Stimulated activated naive CD8-positive, alpha-beta T cell treated with anti-CD3 and anti-CD28 coated beads, Interleukin-15, Interleukin-2, amounts not matched to agents 100 ng/mL and 50 ng/mL, for 24 hours (primary cell): Measurements from ENCODE around the gene EFCAB11.
"Not testable (repeated sequence)": the region's sequence is repeated elsewhere in the genome, so short reads cannot be mapped to it uniquely, and the experiment has no call there.

Experiments
- H3K27ac Mint-ChIP-seq: one replicate; pipeline ENCODE4 v1.8.0; 2021; ENCODE audit warnings: mild to moderate bottlenecking, mixed read lengths
- H3K27me3 Mint-ChIP-seq: one replicate; pipeline ENCODE4 v1.8.0; 2021; ENCODE audit warnings: mixed read lengths
- H3K36me3 Mint-ChIP-seq: one replicate; pipeline ENCODE4 v1.8.0; 2021; ENCODE audit warnings: low read depth, mixed read lengths
- H3K4me1 Mint-ChIP-seq: one replicate; pipeline ENCODE4 v1.8.0; 2021; ENCODE audit warnings: low read depth, mixed read lengths
- H3K4me3 Mint-ChIP-seq: one replicate; pipeline ENCODE4 v1.8.0; 2021; ENCODE audit warnings: mild to moderate bottlenecking, mixed read lengths
- H3K9me3 Mint-ChIP-seq: one replicate; pipeline ENCODE4 v1.8.0; 2021; ENCODE audit warnings: mixed read lengths

Gene EFCAB11

DNA sequence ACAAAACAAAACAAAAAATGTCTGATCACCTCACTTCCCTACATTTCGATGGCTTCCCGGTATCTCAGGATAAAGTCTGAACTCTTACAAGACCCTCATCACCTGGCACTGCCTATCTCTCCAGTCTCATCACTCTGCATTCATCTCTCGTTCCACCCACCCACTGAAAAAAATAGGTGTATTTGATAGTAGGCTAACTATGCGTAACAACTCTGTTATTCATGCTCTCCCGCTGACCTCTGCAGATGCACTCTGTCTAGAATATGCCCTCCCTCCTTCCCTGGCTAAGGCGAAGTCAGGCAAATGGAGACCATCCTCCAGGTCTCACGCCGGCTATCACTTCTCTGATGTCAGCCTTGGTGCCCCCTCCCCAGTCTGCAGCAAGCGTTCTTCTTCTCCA is 44.9 kb downstream of the EFCAB11 start:
- Mint-ChIP-seq H3K9me3 (no peaks in the 10 kb centered on the region), H3K4me1 (no peaks in the 10 kb centered on the region), H3K4me3 (no peak overlapping the region), H3K36me3 (no peaks in the 10 kb centered on the region), H3K27me3 (peaks cover 4% of the 10 kb centered on the region), H3K27ac (no peak overlapping the region)

DNA sequence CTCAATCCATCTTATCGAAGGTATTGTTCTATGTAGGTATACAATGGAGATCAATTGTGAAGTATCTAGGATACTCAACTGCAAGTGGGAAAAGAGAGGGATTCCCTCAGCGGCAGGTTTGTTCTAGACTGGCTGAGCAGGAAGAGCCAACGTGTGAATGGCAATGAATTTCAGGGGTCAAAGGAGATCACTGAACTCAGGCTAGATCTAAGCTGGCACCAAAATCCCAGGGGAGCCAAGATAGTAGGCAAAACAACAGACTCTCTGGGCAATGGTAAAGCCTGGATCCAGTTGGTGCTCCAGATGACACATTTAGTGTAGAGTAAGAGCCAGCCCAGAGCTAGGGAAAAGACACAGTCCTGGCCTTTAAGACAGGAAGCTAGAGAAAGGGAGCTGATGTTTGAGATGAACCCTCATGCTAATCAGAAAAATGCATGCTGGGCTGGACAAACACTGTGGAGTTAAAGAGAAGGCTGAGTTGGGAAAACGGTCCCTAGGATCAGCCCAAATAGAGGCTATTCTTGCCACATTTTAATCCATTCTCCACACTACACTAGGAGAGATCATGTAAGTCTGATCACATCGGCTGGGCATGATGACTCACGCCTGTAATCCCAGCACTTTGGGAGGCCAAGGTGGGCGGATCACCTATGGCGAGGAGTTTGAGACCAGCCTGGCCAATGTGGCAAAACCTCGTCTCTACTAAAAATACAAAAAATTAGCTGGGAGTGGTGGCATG is 45.6 kb downstream of the EFCAB11 start:
- H3K4me3 Mint-ChIP-seq: no peak overlapping the region
- peaks cover 4% of the 10 kb centered on the region for H3K27me3 Mint-ChIP-seq
- peaks cover 3% of the 10 kb centered on the region for H3K4me1 Mint-ChIP-seq
- no peak overlapping the region for H3K27ac Mint-ChIP-seq
- H3K9me3 Mint-ChIP-seq: no peaks in the 10 kb centered on the region
- no peaks in the 10 kb centered on the region for H3K36me3 Mint-ChIP-seq

DNA sequence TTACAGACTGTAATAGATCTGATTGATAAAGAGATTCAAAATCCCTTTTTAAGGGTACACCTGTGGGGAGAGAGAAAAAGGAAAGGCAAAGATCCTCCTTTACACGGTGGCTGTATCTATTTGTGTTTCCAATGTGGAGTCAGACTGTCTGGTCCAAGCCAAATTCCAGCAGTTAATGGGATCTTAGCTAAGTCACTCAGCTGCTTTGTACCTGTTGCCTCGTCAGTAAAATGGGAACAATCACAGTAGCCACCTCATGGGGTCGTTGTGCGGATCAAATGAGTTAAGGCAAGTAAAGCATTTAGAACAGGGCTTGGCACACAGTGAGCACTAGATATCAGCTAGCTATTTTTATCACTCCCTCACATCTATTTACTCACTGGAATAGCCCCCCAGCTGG is 46.9 kb downstream of the EFCAB11 start:
- H3K9me3 Mint-ChIP-seq: no peaks in the 10 kb centered on the region
- no peaks in the 10 kb centered on the region for H3K27me3 Mint-ChIP-seq
- no peaks in the 10 kb centered on the region for H3K36me3 Mint-ChIP-seq
- H3K4me3 Mint-ChIP-seq: no peak overlapping the region
- H3K4me1 Mint-ChIP-seq: peaks cover 12% of the 10 kb centered on the region
- H3K27ac Mint-ChIP-seq: no peak overlapping the region

DNA sequence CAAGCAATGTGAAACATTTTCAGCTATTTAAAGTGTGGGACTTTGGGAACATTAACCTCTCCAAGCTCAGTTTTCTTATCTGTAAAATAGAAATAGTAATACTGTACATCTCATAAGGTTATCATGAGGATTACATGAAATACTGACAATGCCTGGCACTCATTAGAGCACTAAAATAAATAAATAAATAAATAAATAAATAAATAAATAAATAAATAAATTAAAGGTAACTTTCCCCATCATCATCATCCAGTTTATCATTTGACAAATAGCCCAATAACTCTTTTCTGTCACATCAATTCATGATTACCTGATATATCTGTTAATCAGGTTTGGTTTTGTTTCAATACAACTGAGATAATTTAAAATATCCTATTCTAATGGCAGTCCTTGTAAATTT is 48.5 kb downstream of the EFCAB11 start:
- Mint-ChIP-seq H3K4me3 (no peak overlapping the region), H3K9me3 (no peaks in the 10 kb centered on the region), H3K36me3 (no peaks in the 10 kb centered on the region), H3K4me1 (peaks cover 12% of the 10 kb centered on the region), H3K27me3 (no peaks in the 10 kb centered on the region), H3K27ac (no peak overlapping the region)

DNA sequence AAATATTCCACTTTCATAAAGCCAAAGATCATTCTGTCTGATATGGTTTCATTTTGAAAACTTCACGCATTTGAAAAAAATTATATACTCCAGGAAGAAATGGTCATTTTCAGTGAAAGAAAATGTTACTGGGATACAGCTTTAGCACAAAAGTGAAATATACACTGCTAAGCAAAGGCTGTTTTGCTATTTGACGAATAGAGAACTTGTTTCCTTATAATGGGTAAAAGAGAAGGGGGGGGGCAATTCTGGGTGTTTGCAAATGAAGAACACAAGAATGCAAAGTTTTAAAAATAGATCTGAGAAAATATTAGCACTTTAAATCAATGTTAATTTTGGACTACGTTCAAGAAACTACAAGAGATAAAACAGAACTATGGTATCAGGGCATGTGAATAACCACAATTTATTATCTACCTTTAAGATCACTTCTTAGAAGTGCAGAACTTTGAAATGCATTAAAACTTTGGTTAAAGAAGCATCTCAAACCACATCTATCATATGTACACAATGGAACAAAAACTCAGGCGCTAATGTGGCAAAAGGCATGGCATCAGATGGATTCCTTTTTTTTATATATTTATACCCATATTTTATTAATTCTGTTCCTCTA is 51.1 kb downstream of the EFCAB11 start:
- Mint-ChIP-seq H3K27ac (no peak overlapping the region), H3K9me3 (no peaks in the 10 kb centered on the region), H3K27me3 (no peaks in the 10 kb centered on the region), H3K36me3 (no peaks in the 10 kb centered on the region), H3K4me1 (peaks cover 12% of the 10 kb centered on the region), H3K4me3 (peak overlapping the region; percentile 9)

DNA sequence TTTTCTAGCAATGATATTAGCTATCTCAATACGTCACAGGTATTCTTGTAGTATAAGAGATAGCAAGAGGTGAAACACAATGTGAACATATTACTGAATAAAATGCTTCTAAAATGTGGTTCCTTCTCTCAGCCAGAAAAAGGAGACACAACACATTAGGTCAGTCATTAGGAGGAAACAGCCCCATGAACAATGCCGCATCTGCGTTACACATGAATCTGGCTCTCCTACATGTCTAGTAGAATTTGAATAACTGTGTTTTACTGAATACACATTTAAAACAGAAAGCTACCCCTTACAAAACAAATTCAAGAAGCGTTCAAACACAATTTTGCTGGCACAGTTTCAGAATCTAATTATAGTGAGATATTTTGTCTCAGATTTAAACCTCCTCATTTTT is 51.6 kb downstream of the EFCAB11 start:
- Mint-ChIP-seq H3K9me3 (no peaks in the 10 kb centered on the region), H3K27ac (no peak overlapping the region), H3K36me3 (no peaks in the 10 kb centered on the region), H3K27me3 (no peaks in the 10 kb centered on the region), H3K4me3 (peak overlapping the region; percentile 9), H3K4me1 (peaks cover 12% of the 10 kb centered on the region)

DNA sequence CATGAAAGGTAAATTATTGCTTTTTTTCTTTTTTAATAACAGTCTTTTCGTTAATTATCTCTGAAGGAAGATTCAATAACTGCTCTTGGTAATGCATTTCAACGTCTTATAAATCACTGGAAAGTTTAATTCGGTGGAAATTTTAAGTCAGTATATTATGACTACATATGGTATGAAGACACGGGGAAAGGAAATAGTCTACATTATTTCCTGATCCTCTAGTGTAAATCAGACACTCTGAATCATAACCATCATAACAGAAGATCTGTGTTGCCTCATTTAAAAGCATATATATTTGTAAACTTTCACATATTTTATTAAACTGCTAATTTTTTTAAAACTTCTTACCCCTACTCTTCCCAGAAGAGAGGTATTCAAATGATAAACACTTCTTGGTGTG is 53.7 kb downstream of the EFCAB11 start:
- no peak overlapping the region for H3K27ac Mint-ChIP-seq

DNA sequence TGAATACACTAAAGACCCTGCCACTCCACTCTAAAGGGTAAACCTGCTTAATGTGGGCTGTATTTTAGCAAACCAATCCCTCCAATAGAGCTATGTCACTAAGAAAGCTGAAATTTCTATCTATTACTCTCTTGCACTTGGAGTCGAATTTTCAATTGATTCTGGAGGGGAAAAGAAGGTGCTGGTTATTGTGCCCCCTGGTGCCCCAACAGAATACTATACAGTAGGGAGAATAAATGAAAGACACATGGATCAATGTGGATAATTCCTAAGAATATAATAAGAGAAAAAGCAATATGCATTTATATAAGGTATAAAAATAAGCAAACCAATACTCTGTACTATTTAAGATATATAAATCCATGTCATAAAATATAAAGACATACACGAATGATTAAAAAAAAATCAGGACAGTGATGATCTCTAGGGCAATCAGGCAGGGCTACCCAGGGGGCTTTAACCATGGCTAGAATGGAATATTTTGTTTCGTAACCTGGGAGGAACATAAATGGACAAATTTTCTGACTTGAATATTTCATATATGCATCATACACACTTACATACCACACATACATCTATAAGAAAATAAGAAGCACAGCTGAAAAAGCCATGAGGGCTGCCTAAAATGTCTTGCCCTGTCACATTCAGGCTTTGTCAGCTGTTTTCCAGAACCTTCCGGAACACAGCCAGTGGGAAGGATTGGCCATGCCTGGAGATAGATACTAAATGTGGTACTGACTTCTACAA is 54.4 kb downstream of the EFCAB11 start:
- Mint-ChIP-seq H3K4me1 (peaks cover 12% of the 10 kb centered on the region), H3K36me3 (no peaks in the 10 kb centered on the region), H3K27ac (no peak overlapping the region), H3K4me3 (no peak overlapping the region), H3K9me3 (no peaks in the 10 kb centered on the region), H3K27me3 (no peaks in the 10 kb centered on the region)

More for the DNA sequence above, 53.7 kb downstream of the EFCAB11 start:
- Mint-ChIP-seq H3K27me3 (no peaks in the 10 kb centered on the region), H3K9me3 (no peaks in the 10 kb centered on the region), H3K36me3 (no peaks in the 10 kb centered on the region), H3K4me1 (peaks cover 12% of the 10 kb centered on the region), H3K4me3 (no peak overlapping the region)

DNA sequence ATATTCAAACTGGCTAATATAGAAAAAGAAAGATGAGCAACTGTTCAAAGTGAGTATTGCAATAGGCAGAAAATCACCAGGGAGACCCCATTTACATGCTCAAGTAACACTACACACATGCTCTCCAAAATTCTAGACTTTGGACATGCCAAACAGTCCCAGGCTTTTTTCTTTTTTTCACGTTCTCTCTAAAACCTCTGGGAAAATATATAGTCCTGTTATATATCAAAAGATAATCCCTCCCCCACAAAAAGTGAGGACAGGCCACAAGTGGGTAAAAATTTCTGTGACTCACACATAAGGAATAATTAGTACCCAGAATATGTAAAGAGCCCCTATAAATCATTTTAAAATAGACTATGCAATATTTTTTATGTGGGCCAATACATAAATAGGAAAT is 55.2 kb downstream of the EFCAB11 start:
- Mint-ChIP-seq H3K27ac (no peak overlapping the region), H3K27me3 (no peaks in the 10 kb centered on the region)

DNA sequence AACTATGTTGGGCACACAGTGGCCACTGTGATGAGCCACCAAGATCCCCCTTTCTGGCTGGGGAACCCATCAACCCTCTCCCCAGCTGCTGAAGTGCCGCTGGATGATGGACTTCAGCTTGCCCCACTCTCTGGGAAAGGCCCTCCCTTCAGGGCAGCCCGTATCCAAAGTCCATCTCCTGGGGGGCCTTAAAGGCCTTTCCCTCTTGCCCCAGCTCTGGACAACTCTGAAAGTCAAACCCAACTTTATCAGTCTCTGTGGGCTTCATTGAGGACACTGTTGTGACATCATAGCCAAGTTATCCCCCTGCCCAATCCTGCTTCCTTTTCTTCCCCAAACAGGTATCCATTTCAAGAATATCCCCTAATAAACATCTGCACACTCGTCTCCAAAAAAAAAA is 61.1 kb downstream of the EFCAB11 start:
- not testable (repeated sequence) for H3K9me3 Mint-ChIP-seq, H3K27ac Mint-ChIP-seq, H3K36me3 Mint-ChIP-seq, H3K4me3 Mint-ChIP-seq, H3K27me3 Mint-ChIP-seq, H3K4me1 Mint-ChIP-seq

More for the DNA sequence above, 55.2 kb downstream of the EFCAB11 start:
- peaks cover 12% of the 10 kb centered on the region for H3K4me1 Mint-ChIP-seq
- no peaks in the 10 kb centered on the region for H3K36me3 Mint-ChIP-seq
- H3K4me3 Mint-ChIP-seq: no peak overlapping the region
- H3K9me3 Mint-ChIP-seq: no peaks in the 10 kb centered on the region

DNA sequence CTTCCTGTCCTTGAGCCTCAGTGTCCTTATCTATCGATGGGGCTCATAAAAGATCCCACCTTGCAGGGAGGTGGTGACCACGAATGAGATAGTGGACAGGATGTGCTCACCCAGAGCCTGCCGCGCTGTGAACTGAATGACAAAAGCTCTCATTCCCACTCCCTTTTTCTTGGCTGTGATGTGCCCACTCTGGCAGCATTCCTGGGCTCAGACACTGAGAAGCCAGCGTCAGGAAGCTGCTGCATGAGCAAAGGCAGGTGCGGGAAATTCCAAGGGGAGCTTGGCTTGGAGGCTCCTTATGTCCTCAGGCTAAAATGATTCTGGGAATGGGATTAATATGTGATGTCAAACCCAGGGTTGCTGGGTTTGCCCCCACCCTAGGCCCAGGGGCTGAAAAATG is 61.6 kb downstream of the EFCAB11 start:
- no peak overlapping the region for H3K27ac Mint-ChIP-seq
- no peaks in the 10 kb centered on the region for H3K4me1 Mint-ChIP-seq
- H3K36me3 Mint-ChIP-seq: no peaks in the 10 kb centered on the region
- no peak overlapping the region for H3K4me3 Mint-ChIP-seq
- H3K27me3 Mint-ChIP-seq: no peaks in the 10 kb centered on the region
- H3K9me3 Mint-ChIP-seq: peaks cover 6% of the 10 kb centered on the region

DNA sequence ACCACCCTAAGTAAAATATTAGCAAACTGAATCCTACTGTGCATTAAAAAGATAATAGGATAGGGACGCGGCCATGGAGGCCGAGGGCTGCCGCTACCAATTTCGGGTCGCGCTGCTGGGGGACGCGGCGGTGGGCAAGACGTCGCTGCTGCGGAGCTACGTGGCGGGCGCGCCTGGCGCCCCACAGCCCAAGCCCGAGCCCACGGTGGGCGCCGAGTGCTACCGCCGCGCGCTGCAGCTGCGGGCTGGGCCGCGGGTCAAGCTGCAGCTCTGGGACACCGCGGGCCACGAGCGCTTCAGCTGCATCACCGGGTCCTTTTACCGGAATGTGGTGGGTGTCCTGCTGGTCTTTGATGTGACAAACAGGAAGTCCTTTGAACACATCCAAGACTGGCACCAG is 62.8 kb downstream of the EFCAB11 start:
- H3K36me3 Mint-ChIP-seq: not testable (repeated sequence)

DNA sequence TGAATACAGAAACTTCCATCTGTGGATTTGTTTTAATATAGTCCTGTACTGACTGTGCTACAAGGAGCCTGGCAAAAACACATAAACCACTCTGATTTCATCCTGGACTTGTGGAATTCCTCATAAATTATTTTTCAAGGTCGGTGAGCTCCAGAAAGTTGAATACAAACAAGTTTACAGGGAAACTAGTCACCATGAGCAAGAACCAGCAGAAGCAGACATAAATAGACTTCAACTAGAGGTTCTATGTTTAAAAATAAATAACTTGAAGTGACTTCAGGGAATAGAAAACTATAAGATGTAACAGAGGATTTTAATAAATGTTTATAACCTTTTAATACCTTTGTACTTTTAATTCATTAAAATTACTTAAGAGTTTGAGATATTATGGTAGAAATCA is 63.5 kb downstream of the EFCAB11 start:
- H3K9me3 Mint-ChIP-seq: peaks cover 6% of the 10 kb centered on the region
- no peak overlapping the region for H3K4me3 Mint-ChIP-seq
- no peak overlapping the region for H3K27ac Mint-ChIP-seq
- H3K36me3 Mint-ChIP-seq: no peaks in the 10 kb centered on the region
- H3K4me1 Mint-ChIP-seq: no peaks in the 10 kb centered on the region
- no peaks in the 10 kb centered on the region for H3K27me3 Mint-ChIP-seq

More for the DNA sequence above, 62.8 kb downstream of the EFCAB11 start:
- H3K27me3 Mint-ChIP-seq, H3K4me3 Mint-ChIP-seq, H3K27ac Mint-ChIP-seq, H3K9me3 Mint-ChIP-seq, H3K4me1 Mint-ChIP-seq: not testable (repeated sequence)

DNA sequence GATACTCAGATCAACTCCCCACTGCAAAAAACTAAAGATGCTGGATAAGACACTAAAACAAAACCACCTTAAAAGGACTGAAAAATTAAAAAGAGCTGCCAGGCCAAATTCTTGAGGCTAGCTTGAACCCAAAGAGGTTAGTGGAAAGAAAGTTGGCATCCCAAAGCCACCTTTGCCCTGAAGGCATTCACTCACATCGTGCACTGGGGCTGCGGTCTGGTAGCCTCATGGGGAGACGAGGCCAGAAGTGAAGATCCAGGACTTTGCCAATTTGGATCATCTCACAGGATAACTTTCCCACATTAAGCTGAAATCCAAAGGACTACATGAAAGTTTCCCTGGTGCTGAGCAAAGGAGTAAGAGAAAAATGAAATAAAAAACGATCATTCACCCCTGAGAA is 63.9 kb downstream of the EFCAB11 start:
- H3K27ac Mint-ChIP-seq: no peak overlapping the region

DNA sequence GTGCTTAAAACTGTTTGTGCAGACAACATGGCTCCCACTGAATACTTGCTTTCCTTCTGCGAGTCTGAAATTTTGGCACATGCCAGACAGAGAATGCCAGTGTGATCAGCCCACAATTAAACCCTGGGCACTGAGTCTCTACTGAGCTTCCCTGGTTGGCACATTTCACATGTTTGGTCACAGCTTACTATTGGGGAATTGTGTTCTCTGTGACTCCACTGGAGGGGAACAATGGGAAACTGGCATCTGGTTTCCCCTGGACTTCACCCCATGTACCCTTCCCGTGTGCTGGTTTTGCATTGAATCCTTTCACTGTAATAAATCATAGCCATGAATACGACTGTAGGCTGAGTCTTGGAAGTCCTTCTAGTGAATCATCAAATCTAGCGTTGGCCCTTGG is 64.9 kb downstream of the EFCAB11 start:
- no peaks in the 10 kb centered on the region for H3K4me1 Mint-ChIP-seq
- H3K9me3 Mint-ChIP-seq: peaks cover 6% of the 10 kb centered on the region
- H3K36me3 Mint-ChIP-seq: no peaks in the 10 kb centered on the region
- H3K27me3 Mint-ChIP-seq: no peaks in the 10 kb centered on the region
- no peak overlapping the region for H3K4me3 Mint-ChIP-seq
- no peak overlapping the region for H3K27ac Mint-ChIP-seq

More for the DNA sequence above, 63.9 kb downstream of the EFCAB11 start:
- Mint-ChIP-seq H3K36me3 (no peaks in the 10 kb centered on the region), H3K4me3 (no peak overlapping the region), H3K27me3 (no peaks in the 10 kb centered on the region), H3K9me3 (peaks cover 6% of the 10 kb centered on the region), H3K4me1 (no peaks in the 10 kb centered on the region)
